Activated T-helper 17 cell treated with anti-CD3 and anti-CD28 coated beads, Interleukin-2, amount 50 U/mL, for 72 hours (primary cell): ENCODE data around the gene ITPKB. TPM values are rescaled to one million over a fixed set of nuclear protein-coding genes. Genes with fewer than 3 reads are reported as not detected.

Source experiments
- ATAC-seq: fragments of 150-1000 bp; cut with Tn5 transposase; replicated peaks from 2 replicates; pipeline ENCODE4 v1.10.0; 2021; ENCODE audit warnings: mild to moderate bottlenecking, moderate library complexity
- H3K27ac Mint-ChIP-seq: one replicate; pipeline ENCODE4 v1.8.0; 2022; ENCODE audit warnings: mixed read lengths
- H3K27me3 Mint-ChIP-seq: one replicate; pipeline ENCODE4 v1.8.0; 2022; ENCODE audit warnings: mixed read lengths
- H3K36me3 Mint-ChIP-seq: one replicate; pipeline ENCODE4 v1.8.0; 2022; ENCODE audit warnings: low read depth, mild to moderate bottlenecking, mixed read lengths
- H3K4me1 Mint-ChIP-seq: one replicate; pipeline ENCODE4 v1.8.0; 2022; ENCODE audit warnings: mixed read lengths
- H3K4me3 Mint-ChIP-seq: one replicate; pipeline ENCODE4 v1.8.0; 2022; ENCODE audit warnings: mild to moderate bottlenecking, mixed read lengths
- H3K9me3 Mint-ChIP-seq: one replicate; pipeline ENCODE4 v1.8.0; 2022; ENCODE audit warnings: mixed read lengths
- total RNA-seq, 2 donors: library from RNA; stranded (reverse); gene quantifications; one replicate each; pipeline ENCODE4 v1.2.3, GENCODE V29; 2022

Gene ITPKB
- total RNA-seq, 2 donors from 2014 or later, result 30.1 to 39.2 TPM

- no peaks in the 10 kb centered on the region for H3K9me3 Mint-ChIP-seq
- H3K4me3 Mint-ChIP-seq, result peak overlapping the region; percentile 69
- ATAC-seq, result peak; percentile 66
- peak overlapping the region; percentile 97 for H3K27ac Mint-ChIP-seq
- peaks cover 33% of the 10 kb centered on the region for H3K36me3 Mint-ChIP-seq
- H3K27me3 Mint-ChIP-seq, result no peaks in the 10 kb centered on the region
- peaks cover 64% of the 10 kb centered on the region for H3K4me1 Mint-ChIP-seq
Measured at GRCh38 chr1:226682871-226683814, 55.9 kb downstream of the ITPKB start.

GRCh38 chr1:226681652-226682493 is 57.2 kb downstream of the ITPKB start:
- no peak for ATAC-seq
- peak overlapping the region; percentile 69 for H3K4me3 Mint-ChIP-seq
- H3K4me1 Mint-ChIP-seq, result peaks cover 62% of the 10 kb centered on the region
- peak overlapping the region; percentile 97 for H3K27ac Mint-ChIP-seq
- no peaks in the 10 kb centered on the region for H3K27me3 Mint-ChIP-seq
- H3K36me3 Mint-ChIP-seq, result peaks cover 44% of the 10 kb centered on the region
- H3K9me3 Mint-ChIP-seq, result no peaks in the 10 kb centered on the region

DNA sequence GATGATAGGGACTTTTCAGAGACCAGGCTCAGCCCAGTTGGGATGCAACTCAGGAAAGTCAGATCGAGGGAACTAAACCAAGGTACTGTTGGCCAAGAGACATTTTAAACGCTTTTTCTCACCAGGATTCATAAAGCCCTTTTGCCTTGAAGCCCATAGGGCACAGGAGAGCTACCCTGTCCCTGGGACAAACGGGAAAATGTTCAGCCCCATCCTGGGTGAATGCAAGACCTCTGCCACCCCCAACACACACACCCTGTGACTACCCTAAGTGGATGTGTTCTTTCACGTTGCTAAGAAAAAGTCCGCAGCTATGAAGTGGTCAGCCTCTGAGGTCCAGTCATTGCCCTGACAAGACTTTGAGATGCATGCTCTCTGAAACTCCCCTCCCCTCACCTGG is 58.4 kb downstream of the ITPKB start:
- no peaks in the 10 kb centered on the region for H3K9me3 Mint-ChIP-seq

GRCh38 chr1:226679853-226680516 is 59.1 kb downstream of the ITPKB start:
- Mint-ChIP-seq H3K4me3 (peak overlapping the region; percentile 91), H3K27me3 (no peaks in the 10 kb centered on the region), H3K4me1 (peaks cover 66% of the 10 kb centered on the region), H3K27ac (peak overlapping the region; percentile 97), H3K9me3 (no peaks in the 10 kb centered on the region), H3K36me3 (peaks cover 47% of the 10 kb centered on the region)
- ATAC-seq, result peak; percentile 48

More for the DNA sequence above, 58.4 kb downstream of the ITPKB start:
- peak overlapping the region; percentile 91 for H3K4me3 Mint-ChIP-seq
- ATAC-seq, result no peak
- peaks cover 50% of the 10 kb centered on the region for H3K36me3 Mint-ChIP-seq
- H3K4me1 Mint-ChIP-seq, result peaks cover 64% of the 10 kb centered on the region
- H3K27me3 Mint-ChIP-seq, result no peaks in the 10 kb centered on the region
- H3K27ac Mint-ChIP-seq, result peak overlapping the region; percentile 97

GRCh38 chr1:226679262-226679661 is 59.8 kb downstream of the ITPKB start:
- Mint-ChIP-seq H3K4me3 (peak overlapping the region; percentile 91), H3K4me1 (peaks cover 72% of the 10 kb centered on the region), H3K9me3 (peaks cover 4% of the 10 kb centered on the region), H3K27me3 (no peaks in the 10 kb centered on the region), H3K27ac (peak overlapping the region; percentile 97), H3K36me3 (peaks cover 49% of the 10 kb centered on the region)
- peak; percentile 15 for ATAC-seq

DNA sequence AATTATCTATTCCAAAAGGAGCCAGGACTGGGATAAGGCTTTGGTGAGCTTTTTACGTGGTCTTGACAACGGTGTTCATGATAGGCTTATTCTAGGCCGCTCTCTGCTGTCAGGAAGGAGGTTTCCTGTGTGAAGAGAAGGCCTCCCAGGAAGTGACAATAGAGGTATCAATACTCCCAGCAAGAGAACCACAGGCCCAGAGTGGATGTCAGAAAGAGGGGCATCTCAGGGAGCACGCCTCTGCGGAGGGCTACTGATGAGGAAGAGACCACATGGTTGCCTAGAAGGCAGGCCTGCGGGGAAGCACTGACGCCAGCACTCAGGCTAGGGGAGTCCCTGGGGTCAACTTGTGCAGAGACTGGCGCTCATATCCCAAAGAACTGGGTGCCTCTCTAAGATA is 60.4 kb downstream of the ITPKB start:
- Mint-ChIP-seq H3K36me3 (peaks cover 45% of the 10 kb centered on the region), H3K9me3 (peaks cover 4% of the 10 kb centered on the region), H3K4me3 (peak overlapping the region; percentile 91), H3K27me3 (no peaks in the 10 kb centered on the region), H3K4me1 (peaks cover 66% of the 10 kb centered on the region), H3K27ac (peak overlapping the region; percentile 97)
- ATAC-seq, result peak; percentile 15

DNA sequence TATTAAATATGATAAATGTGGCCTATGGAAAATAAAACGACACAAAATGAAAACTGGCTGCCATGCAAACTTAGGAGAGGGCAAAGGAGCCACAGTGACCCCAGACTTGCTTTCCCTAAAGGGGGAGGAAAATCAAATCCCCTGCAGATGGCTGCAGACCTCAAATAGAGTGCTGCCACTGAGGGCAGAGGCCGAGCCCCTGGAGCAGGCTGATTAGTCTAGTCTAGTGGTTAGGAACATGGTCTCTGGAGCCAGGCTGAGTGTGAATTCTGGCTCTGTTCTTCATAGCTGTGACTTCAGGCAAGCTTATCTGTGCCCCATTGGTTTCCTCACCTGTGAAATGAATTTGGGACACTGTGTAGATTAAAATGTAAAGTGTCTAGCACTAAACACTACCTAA is 60.8 kb downstream of the ITPKB start:
- Mint-ChIP-seq H3K9me3 (peaks cover 4% of the 10 kb centered on the region), H3K4me1 (peaks cover 62% of the 10 kb centered on the region), H3K27me3 (no peaks in the 10 kb centered on the region), H3K36me3 (peaks cover 44% of the 10 kb centered on the region), H3K27ac (peak overlapping the region; percentile 97), H3K4me3 (peak overlapping the region; percentile 91)
- ATAC-seq, result no peak

GRCh38 chr1:226677027-226678020 is 61.8 kb downstream of the ITPKB start:
- H3K4me1 Mint-ChIP-seq, result peaks cover 65% of the 10 kb centered on the region
- peaks cover 4% of the 10 kb centered on the region for H3K9me3 Mint-ChIP-seq
- H3K36me3 Mint-ChIP-seq, result peaks cover 53% of the 10 kb centered on the region
- peak overlapping the region; percentile 91 for H3K4me3 Mint-ChIP-seq
- peak; percentile 77 for ATAC-seq
- no peaks in the 10 kb centered on the region for H3K27me3 Mint-ChIP-seq
- peak overlapping the region; percentile 97 for H3K27ac Mint-ChIP-seq

DNA sequence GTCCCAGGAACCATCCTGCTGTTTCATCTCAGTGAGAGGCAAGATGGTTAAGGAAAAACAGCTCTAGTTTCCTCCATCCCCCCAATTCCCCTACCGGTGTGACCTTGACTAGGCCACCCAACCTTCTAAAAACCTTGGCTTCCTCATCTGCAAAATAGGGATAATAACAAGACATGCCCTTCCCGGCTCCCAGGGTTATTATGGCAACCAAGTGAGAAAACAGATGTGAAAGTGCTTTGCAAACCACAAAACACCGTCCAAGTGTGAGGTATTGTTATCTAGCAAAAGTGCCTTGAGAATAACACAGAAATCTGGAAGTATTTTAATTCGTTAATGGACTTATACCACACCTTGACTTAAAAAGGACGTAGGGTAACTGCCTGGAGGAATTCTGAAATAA is 62.7 kb downstream of the ITPKB start:
- no peaks in the 10 kb centered on the region for H3K27me3 Mint-ChIP-seq
- peaks cover 71% of the 10 kb centered on the region for H3K4me1 Mint-ChIP-seq
- peaks cover 61% of the 10 kb centered on the region for H3K36me3 Mint-ChIP-seq
- peaks cover 4% of the 10 kb centered on the region for H3K9me3 Mint-ChIP-seq
- peak overlapping the region; percentile 91 for H3K4me3 Mint-ChIP-seq
- H3K27ac Mint-ChIP-seq, result peak overlapping the region; percentile 97
- ATAC-seq, result no peak

GRCh38 chr1:226675715-226676357 is 63.2 kb downstream of the ITPKB start:
- Mint-ChIP-seq H3K27me3 (no peaks in the 10 kb centered on the region), H3K36me3 (peaks cover 67% of the 10 kb centered on the region), H3K27ac (peak overlapping the region; percentile 97), H3K9me3 (peaks cover 4% of the 10 kb centered on the region), H3K4me1 (peaks cover 75% of the 10 kb centered on the region), H3K4me3 (peak overlapping the region; percentile 91)
- ATAC-seq, result peak; percentile 24

DNA sequence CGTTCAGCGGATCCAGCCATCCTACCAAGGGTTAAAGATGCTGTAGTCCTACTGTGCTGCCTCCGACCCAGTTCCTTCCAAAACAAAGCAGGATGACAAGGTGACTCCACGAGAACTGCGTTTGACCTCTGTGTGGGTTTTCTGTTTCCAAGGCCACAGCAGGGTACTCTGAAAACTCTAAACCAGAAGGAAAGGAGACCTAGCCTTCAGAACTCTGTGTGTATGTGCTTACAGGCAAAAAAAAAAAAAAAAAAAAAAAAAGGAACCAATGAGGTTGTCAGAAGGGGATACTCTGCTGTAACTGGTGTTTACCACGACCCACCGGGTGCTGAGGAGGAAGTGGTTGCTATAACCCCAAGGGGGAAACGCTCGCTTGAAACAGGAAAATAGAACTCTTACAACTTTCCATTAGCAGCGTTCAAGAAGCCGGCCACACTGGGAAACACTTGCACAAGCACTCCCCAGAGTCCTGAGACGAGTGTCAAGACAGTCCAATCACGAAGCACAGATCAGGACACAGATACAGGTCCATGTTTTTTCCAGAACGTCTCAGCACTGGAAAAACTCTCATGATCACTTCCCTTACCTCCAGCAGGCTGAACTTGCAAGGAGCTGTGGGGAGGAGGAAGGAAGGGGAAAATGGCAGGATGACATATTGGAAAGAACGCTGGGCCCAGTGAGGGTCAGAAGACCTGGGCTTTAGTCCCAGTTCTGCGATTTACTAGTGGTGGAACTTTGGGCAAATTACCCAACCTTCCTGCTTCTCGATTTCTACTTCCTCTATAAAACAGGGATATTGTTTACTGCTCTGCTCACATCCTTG is 64.0 kb downstream of the ITPKB start:
- peaks cover 63% of the 10 kb centered on the region for H3K36me3 Mint-ChIP-seq
- H3K4me3 Mint-ChIP-seq, result peak overlapping the region; percentile 91

DNA sequence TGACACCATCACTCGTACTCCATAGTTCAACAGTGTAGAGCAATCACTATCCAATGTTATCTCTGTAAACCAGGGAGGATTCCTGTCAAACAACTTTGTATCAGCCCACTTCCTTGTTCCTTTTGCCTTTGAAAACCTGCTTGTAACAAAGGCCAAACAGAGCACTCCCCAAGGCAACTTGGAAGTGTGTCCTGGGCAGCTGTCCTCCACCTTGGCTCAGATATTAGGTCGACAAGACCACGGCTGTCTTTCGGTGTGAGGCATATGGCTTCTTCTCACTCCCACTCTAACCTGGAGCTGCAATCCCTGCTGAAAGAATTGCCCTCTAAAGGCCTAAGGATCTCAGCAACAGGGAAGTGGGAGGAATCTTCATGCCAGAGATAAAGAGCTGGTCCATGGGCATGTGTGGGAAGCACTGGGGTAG is 66.7 kb downstream of the ITPKB start:
- H3K9me3 Mint-ChIP-seq, result peaks cover 4% of the 10 kb centered on the region
- peaks cover 52% of the 10 kb centered on the region for H3K4me1 Mint-ChIP-seq
- no peak for ATAC-seq
- no peak overlapping the region for H3K4me3 Mint-ChIP-seq
- H3K27me3 Mint-ChIP-seq, result no peaks in the 10 kb centered on the region
- H3K27ac Mint-ChIP-seq, result peak overlapping the region; percentile 86
- H3K36me3 Mint-ChIP-seq, result peaks cover 46% of the 10 kb centered on the region

More for the DNA sequence above, 64.0 kb downstream of the ITPKB start:
- H3K27me3 Mint-ChIP-seq, result no peaks in the 10 kb centered on the region
- peaks cover 70% of the 10 kb centered on the region for H3K4me1 Mint-ChIP-seq
- H3K9me3 Mint-ChIP-seq, result peaks cover 4% of the 10 kb centered on the region
- H3K27ac Mint-ChIP-seq, result peak overlapping the region; percentile 97
- ATAC-seq, result peak; percentile 54
